Upper lobe of left lung (tissue), 6 donors: Measurements from ENCODE around the gene SNN. TPM values are rescaled to one million over a fixed set of nuclear protein-coding genes. Genes with fewer than 3 reads are reported as not detected.

Source experiments
- ATAC-seq, 2 donors: fragments of 200-7000 bp; cut with Tn5 transposase; one replicate each; pipeline ENCODE4 v1.9.1; 2022; ENCODE audit warnings: mild to moderate bottlenecking in 2 of 2, moderate library complexity in 2 of 2; ENCODE audit not compliant: low FRiP score in 2 of 2
- DNase-seq, 2 donors: peaks; one replicate each; pipeline ENCODE4 v3.0.0-alpha.2; 2019 to 2020
- H3K27ac ChIP-seq, 4 donors: fragments of 200-600 bp; sonication (generic); one replicate each; pipeline ENCODE4 v1.5.1; 2016 to 2019
- H3K27me3 ChIP-seq, 4 donors: fragments of 200-600 bp; sonication (generic); one replicate each; pipeline ENCODE4 v1.5.1; 2017 to 2019
- H3K36me3 ChIP-seq, 4 donors: fragments of 200-600 bp; sonication (generic); one replicate each; pipeline ENCODE4 v1.5.1; 2016 to 2019
- H3K4me1 ChIP-seq, 4 donors: fragments of 200-600 bp; sonication (generic); one replicate each; pipeline ENCODE4 v1.5.1; 2018 to 2019
- H3K4me3 ChIP-seq, 4 donors: fragments of 200-600 bp; sonication (generic); one replicate each; pipeline ENCODE4 v1.5.1; 2017 to 2019; ENCODE audit warnings: mild to moderate bottlenecking in 2 of 4, moderate library complexity in 1 of 4
- H3K9me3 ChIP-seq, 4 donors: fragments of 200-600 bp; sonication (generic); one replicate each; pipeline ENCODE4 v1.5.1; 2018 to 2019
- EP300 ChIP-seq, 4 donors: sonication (generic); formaldehyde crosslinking; IDR thresholded peaks; one replicate each; pipeline ENCODE4 v1.5.1; 2017; ENCODE audit warnings: antibody characterized with exemption in 4 of 4, control low read depth in 2 of 4
- POLR2A ChIP-seq, 4 donors: fragments of 450-650 bp; IDR thresholded peaks; one replicate each; pipeline ENCODE4 v1.5.1; 2016 to 2017; ENCODE audit warnings: antibody characterized with exemption in 4 of 4, mild to moderate bottlenecking in 2 of 4
- POLR2AphosphoS5 ChIP-seq, 2 donors: sonication (generic); formaldehyde crosslinking; IDR thresholded peaks; one replicate each; pipeline ENCODE4 v1.5.1; 2017; ENCODE audit warnings: antibody characterized with exemption in 2 of 2
- WGBS, 2 donors: methylation state at CpG; one replicate each; pipeline ENCODE4 v1.1.5; 2017 to 2018; 5-methylcytosine and 5-hydroxymethylcytosine counted together
- total RNA-seq, 6 donors: library from RNA; depleted of rRNA in 4 of 6; stranded (reverse); fragments of >200 nt in 4 of 6; gene quantifications; one replicate each; pipeline versions ENCODE4 v1.1.0 to v1.2.1, GENCODE V29; 2016 to 2021
- TF ChIP-seq, protein P1 (sequence below), 6 experiments: fragments of 450-650 bp in 4 of 6; fragments of 200-600 bp in 2 of 6; sonication (generic) in 2 of 6; IDR thresholded peaks; one replicate each; pipeline ENCODE4 v1.5.1; 2016 to 2019; ENCODE audit warnings: antibody characterized with exemption in 6 of 6
- donor health status: DM: no; HTN: no; CAD: no; lungs with moderate emphysema.
- donor health status: DM: no; HTN: yes; CAD: no; lungs with severe emphysema.

The SNN gene
- total RNA-seq, 6 donors from 2014 or later, result 14.7 to 29.8 (median 26.1) TPM

DNA sequence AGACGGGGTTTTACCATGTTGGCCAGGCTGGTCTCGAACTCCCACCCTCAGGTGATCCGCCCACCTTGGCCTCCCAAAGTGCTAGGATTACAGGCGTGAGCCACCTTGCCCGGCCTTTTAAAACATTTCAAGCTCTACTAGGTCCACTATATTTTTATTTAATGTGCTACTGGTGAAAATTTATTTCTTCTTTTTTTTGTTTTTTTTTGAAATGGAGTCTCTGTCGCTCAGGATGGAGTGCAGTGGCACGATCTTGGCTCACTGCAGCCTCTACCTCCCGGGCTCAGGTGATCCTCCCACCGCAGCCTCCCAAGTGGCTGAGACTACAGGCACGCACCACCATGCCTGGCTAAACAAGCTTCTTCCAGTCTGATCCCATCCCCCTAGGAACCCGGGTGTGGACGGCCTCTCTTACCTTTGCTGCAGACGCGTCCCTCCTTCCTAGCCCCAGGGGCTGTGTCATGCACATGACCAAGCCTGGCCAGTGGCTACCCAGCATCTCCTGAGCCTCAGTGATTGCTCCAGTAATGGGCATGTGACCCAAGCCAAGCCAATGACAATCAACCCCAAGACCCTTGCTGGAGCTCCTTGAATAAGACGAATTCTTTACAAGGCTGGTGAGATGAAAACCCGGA is 41.5 kb upstream of the SNN start:
- DNase-seq (no peak), ATAC-seq (no peak)
- Histone ChIP-seq H3K36me3 (no peaks in the 10 kb centered on the region), H3K4me3 (no peak overlapping the region), H3K27me3 (no peaks in the 10 kb centered on the region), H3K27ac (peak overlapping the region in 1 of 4 donors; percentile 67), H3K4me1 (peaks cover 8 to 36% (median 23%) of the 10 kb centered on the region in 4 donors), H3K9me3 (no peaks in the 10 kb centered on the region)
- 96% methylated on average over 14 to 16 of the region's 16 CpGs for WGBS, 2 donors
- no peak for TF ChIP-seq POLR2A (IDR thresholded peaks at IDR 0.05)
- no peak for TF ChIP-seq EP300 (IDR thresholded peaks at IDR 0.05)

DNA sequence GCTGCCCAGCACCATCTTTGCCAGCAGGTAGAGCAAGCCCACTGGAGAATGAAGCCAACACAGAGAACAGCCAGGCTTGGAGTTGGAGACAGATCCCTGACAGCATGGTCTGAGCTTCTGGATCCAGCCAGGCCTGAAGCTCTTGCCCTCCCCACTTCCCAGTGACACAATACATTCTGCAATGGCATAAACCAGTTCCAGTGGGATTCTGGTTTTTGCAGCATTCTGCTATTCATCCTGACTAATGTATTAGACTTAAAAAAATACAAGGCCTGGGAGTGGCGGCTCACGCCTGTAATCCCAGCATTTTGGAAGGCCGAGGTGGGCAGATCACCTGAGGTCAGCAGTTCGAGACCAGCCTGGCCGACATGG is 41.0 kb upstream of the SNN start:
- 93 to 96% methylated on average over 5 of the region's 5 CpGs for WGBS, 2 donors
- no peak for ATAC-seq
- Histone ChIP-seq H3K4me3 (no peak overlapping the region), H3K4me1 (peaks cover 5 to 35% (median 22%) of the 10 kb centered on the region in 4 donors), H3K27ac (peak overlapping the region in 1 of 4 donors; percentile 67), H3K36me3 (no peaks in the 10 kb centered on the region), H3K9me3 (no peaks in the 10 kb centered on the region), H3K27me3 (no peaks in the 10 kb centered on the region)
- TF ChIP-seq, protein P1, sequence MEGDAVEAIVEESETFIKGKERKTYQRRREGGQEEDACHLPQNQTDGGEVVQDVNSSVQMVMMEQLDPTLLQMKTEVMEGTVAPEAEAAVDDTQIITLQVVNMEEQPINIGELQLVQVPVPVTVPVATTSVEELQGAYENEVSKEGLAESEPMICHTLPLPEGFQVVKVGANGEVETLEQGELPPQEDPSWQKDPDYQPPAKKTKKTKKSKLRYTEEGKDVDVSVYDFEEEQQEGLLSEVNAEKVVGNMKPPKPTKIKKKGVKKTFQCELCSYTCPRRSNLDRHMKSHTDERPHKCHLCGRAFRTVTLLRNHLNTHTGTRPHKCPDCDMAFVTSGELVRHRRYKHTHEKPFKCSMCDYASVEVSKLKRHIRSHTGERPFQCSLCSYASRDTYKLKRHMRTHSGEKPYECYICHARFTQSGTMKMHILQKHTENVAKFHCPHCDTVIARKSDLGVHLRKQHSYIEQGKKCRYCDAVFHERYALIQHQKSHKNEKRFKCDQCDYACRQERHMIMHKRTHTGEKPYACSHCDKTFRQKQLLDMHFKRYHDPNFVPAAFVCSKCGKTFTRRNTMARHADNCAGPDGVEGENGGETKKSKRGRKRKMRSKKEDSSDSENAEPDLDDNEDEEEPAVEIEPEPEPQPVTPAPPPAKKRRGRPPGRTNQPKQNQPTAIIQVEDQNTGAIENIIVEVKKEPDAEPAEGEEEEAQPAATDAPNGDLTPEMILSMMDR (IDR thresholded peaks at IDR 0.05), result no peak
- TF ChIP-seq EP300 (IDR thresholded peaks at IDR 0.05), result no peak
- DNase-seq, result no peak

DNA sequence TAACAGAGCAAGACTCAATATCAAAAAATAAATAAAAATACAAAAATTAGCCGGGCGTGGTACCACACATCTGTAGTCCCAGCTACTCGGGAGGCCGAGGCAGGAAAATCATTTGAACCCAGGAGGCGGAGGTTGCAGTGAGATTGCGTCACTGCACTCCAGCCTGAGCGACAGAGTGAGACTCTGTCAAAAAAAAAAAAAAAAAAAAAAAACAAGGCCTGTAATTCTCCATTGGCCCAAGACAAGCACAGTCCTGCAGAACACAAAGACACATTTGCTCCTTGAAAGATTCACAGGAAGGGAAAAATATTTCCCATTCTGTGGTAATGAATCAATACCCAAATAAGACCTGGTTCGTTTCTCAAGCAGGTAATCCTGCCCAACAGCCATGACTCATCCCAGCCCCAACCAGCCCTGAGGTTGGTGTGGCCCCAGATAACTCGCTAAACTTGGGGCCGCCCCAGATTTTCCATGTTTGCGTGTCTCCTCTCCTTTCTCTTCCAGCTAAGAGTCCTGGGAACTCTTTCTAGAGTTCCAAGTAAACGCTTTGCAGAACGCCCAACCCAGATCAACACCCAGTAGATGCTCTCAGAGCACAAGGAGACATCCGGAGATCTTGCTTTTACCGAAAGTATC is 40.3 kb upstream of the SNN start:
- Histone ChIP-seq H3K9me3 (no peaks in the 10 kb centered on the region), H3K4me3 (no peak overlapping the region), H3K27me3 (no peaks in the 10 kb centered on the region), H3K4me1 (peaks cover 4 to 38% (median 26%) of the 10 kb centered on the region in 4 donors), H3K36me3 (no peaks in the 10 kb centered on the region), H3K27ac (peak overlapping the region; percentile 77 to 81 (median 77))
- no peak for ATAC-seq
- TF ChIP-seq POLR2AphosphoS5 (IDR thresholded peaks at IDR 0.05) (peak in 1 of 2 donors; percentile 24), EP300 (IDR thresholded peaks at IDR 0.05) (no peak), POLR2A (IDR thresholded peaks at IDR 0.05) (no peak)
- TF ChIP-seq, protein P1 (IDR thresholded peaks at IDR 0.05), result no peak
- DNase-seq, result peak in 1 of 2 donors; percentile 42
- 67% methylated on average over 15 of the region's 15 CpGs for WGBS, 2 donors

DNA sequence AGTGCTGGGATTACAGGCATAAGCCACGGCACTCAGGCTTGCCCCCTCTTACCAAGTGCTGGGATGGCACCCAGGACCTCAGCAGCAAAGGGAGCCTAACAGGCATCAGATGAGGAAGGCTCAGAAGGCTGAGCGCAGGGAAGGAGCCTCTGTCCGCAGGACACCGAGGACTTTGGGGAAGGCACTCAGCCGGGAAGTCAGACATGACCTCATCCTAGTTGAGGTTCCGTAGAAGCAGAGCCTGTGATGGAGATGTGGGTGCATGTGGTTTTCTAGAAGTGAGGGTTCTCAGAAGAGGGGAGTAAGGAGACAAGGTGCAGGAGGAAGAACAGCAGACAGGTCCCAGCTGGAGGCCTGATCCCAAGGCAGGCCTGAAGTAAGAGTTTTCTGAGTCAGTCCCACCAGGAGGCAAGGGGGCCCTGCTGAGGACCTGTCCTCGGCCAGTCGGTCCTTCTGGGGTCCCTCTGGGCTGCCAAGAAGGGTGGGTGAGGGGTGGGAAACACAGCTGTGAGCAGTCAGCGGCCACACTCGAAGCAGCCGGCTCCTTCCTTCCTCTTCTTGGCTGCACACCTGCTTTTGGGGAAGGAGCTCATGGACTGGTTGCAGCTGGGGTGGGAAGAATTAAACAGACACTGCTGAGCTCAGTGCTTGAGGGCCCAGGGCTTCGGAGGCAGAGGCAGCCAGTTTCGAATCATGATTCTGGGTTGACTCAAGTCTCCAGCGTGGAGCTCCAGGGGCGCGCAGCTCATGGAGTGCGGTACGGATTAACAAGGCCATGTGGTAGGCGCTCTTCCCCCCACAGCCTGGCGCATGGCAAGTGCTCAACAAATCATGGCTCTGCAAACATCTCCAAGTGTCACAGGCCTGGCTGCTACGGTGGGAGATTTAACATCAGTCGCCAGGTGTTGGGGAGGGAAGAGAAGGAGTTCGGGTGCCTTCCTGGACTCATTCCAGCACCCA is 38.9 kb upstream of the SNN start:
- WGBS, 2 donors, result 56 to 70% methylated on average over 17 to 23 of the region's 23 CpGs
- H3K4me1 ChIP-seq, result peaks cover 4 to 43% (median 33%) of the 10 kb centered on the region in 4 donors
- no peak overlapping the region for H3K4me3 ChIP-seq
- no peaks in the 10 kb centered on the region for H3K9me3 ChIP-seq
- H3K27ac ChIP-seq, result peak overlapping the region; percentile 77 to 81 (median 77)
- no peaks in the 10 kb centered on the region for H3K36me3 ChIP-seq
- DNase-seq, result peak in 1 of 2 donors; percentile 69
- H3K27me3 ChIP-seq, result no peaks in the 10 kb centered on the region
- ATAC-seq, result peak; percentile 64
- TF ChIP-seq, protein P1 (IDR thresholded peaks at IDR 0.05), result no peak
- TF ChIP-seq EP300 (IDR thresholded peaks at IDR 0.05), result peak in 1 of 4 donors; percentile 22
- peak; percentile 43 to 60 for TF ChIP-seq POLR2AphosphoS5 (IDR thresholded peaks at IDR 0.05)
